ENCODE results near the gene MICA.
A peak's percentile ranks its signal among the peaks of the same experiment; 100 is the strongest.
"Not testable (repeated sequence)": the region's sequence is repeated elsewhere in the genome, so short reads cannot be mapped to it uniquely, and the experiment has no call there.

The MICA gene

DNA sequence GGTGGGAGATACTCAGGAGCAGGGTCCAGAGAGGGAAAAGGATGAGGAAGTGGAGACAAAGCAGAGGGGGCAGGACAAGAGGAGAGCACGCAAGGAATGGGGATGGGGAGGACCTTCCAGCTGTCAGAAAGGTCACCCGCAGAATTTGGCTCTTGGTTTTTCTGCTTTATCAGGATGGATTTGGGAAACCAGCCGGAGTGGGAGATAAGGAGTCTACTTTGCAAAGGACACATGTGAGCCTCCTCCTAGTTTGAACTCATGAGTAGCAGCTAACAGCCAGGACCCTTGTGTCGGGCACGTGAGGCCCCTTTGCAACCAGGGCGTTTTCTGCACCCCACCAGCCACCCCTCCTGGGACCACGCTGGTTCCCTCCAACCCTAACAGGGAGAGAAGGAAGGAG is 7.6 kb upstream of the MICA start:
- DNase-seq (ENCODE audit: low spot score): no peak
- TF ChIP-seq, protein P1, sequence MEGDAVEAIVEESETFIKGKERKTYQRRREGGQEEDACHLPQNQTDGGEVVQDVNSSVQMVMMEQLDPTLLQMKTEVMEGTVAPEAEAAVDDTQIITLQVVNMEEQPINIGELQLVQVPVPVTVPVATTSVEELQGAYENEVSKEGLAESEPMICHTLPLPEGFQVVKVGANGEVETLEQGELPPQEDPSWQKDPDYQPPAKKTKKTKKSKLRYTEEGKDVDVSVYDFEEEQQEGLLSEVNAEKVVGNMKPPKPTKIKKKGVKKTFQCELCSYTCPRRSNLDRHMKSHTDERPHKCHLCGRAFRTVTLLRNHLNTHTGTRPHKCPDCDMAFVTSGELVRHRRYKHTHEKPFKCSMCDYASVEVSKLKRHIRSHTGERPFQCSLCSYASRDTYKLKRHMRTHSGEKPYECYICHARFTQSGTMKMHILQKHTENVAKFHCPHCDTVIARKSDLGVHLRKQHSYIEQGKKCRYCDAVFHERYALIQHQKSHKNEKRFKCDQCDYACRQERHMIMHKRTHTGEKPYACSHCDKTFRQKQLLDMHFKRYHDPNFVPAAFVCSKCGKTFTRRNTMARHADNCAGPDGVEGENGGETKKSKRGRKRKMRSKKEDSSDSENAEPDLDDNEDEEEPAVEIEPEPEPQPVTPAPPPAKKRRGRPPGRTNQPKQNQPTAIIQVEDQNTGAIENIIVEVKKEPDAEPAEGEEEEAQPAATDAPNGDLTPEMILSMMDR (IDR thresholded peaks at IDR 0.05; ENCODE audit: extremely low read depth, missing control alignments): no peak

DNA sequence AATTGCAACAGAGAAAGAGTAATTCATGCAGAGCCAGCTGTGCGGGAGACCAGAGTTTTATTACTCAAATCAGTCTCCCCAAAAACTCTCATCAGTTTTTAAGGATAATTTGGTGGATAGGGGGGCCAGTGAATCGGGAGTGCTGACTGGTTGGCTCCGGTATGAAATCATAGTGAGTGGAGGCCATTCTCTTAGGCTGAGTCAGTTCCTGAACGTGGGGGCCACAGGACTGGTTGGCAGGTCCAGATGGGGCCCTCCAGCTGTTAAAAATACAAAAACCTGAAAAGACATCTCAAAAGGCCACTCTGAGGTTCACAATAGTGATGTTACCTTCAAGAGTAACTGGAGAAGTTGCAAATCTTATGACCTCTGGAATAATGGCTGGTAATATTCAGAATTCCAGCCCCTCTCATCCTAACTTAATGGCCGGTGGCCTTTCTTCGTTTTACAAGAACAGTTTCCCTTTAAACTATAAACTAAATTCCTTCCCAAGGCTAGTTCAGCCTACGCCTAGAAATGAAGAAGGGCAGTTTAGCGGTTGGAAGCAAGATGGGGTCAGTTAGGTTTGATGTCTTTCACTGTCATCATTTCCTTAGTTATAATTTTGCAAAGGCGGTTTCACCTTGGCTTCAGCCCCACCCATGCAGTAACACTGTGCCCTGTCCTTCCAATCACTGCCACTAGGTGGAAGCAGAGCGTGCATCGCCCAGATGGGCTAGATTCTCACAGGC is 6.8 kb upstream of the MICA start:
- TF ChIP-seq, protein P1 (IDR thresholded peaks at IDR 0.05; ENCODE audit: extremely low read depth, missing control alignments): peak; percentile 80
- peak; percentile 75 for DNase-seq (ENCODE audit: low spot score)

DNA sequence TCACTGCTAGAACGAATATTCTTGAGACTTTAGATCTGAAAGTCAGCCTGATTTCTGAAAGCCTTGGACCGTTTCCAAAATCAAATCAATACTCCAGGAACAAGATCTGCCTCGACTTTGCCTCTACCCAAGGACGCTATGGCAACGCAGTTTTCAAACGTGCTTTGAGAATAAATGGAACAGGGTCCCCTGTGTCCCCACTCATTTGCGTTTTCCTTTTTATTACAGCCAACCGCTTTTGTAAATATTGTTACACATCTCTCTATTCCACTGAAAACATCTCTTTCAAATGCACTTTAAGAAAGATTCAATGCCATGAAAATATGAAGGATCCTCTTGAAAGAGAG is 6.3 kb upstream of the MICA start:
- not testable (repeated sequence) for DNase-seq (ENCODE audit: low spot score)

DNA sequence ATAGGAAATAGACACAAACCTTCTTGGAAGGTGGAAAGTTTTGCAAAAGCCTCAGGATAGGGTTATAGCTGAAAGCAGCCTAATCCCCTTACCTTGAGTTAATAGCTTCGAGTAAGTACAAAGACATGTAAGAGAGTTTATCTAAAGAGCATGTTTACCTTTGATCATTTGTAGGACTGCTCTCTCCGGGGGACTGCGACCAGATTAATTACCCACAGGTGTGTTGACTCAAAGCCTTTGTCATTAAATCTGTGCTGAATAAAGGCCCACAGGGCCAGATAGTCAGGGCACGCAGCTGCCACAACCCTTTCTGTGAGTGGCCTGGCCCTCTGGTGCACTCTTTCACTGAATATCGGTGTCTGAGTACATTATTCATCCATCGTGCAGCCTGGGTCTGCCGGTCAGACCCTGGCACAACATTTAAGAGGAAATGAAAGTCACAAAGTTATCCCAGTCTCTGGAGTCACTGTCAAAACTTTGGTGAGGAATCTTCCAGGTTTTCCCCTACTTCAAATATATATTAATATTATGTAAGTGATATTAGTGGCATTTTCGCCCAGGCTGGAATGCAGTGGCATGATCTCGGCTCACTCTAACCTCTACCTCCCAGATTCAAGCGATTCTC is 5.4 kb upstream of the MICA start:
- DNase-seq (ENCODE audit: low spot score): no peak
- TF ChIP-seq, protein P1 (IDR thresholded peaks at IDR 0.05; ENCODE audit: extremely low read depth, missing control alignments): no peak

DNA sequence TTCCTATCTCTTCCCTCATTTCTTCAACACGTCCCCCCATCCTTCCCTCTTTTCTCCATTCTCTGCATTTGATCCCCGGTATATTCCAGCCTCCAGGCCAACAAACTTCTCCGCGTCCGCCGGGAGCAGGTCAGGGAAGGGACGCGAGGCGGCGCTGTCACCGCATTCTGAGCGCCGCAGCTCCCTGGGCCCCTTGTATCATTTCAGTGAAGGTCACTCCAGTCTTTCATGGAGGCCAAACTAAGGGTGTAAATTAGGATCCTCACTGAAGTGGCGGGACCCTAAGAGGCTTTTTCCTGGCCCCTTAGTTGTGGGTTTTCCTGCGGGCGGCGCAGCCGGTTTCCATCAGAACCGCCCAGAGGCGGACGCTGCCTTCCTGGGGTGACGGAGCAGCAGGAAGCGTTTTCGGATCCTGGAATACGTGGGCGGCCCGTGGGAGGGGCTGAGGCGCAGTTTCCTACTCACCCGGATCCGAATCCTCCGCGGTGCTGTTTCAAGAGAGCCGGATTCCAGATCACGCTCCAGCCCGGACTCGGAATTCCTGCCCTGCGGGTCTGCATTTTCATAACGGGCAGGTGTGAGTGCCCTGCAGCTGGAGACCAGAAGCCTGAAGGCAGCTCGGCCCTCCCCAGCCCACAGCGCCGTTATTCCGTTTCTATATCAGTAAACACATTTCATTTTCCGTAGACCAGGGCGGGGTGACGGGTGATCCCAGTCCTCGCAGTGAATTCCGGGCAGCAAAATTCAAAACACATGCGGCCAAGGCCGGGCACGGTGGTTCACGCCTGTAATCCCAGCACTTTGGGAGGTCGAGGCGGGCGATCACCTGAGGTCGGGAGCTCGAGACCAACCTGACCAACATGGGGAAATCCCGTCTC is 3.6 kb upstream of the MICA start:
- DNase-seq (ENCODE audit: low spot score): peak; percentile 69
- TF ChIP-seq, protein P1 (IDR thresholded peaks at IDR 0.05; ENCODE audit: extremely low read depth, missing control alignments): peak; percentile 94

DNA sequence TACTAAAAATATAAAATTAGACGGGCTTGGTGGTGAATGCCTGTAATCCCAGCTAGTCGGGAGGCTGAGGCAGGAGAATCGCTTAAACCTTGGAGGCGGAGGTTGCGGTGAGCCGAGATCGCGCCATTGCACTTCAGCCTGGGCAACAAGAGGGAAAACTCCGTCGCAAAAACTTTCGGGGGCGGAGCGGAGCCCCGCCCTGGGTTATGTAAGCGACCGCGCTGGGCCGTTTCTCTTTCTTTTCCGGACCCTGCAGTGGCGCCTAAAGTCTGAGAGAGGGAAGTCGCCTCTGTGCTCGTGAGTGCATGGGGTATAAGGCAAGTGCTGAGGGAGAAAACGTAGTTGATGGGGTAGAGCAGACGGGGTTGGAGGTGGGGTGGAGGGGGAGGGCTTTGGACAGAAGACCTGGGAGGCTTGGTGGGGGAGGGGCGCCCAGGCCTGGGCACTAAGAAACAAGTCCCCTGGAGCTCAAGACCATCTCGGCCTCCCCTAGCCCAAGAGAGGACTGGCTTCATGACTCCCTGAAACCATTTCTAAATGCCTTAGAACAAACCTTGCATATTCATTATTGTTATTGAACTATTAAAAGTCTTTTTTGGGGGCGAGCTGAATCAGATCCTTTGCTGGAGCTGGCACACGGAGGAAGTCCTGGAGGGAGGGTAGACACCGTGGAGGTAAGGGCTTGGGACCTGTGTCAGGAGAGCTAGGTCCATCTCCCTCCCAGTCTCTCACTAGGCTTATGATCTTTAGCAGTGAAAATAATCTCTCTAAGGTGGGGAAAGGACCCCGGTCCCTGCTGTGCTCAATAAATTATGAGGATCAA is 2.7 kb upstream of the MICA start:
- DNase-seq (ENCODE audit: low spot score): peak; percentile 78
- TF ChIP-seq, protein P1 (IDR thresholded peaks at IDR 0.05; ENCODE audit: extremely low read depth, missing control alignments): no peak

DNA sequence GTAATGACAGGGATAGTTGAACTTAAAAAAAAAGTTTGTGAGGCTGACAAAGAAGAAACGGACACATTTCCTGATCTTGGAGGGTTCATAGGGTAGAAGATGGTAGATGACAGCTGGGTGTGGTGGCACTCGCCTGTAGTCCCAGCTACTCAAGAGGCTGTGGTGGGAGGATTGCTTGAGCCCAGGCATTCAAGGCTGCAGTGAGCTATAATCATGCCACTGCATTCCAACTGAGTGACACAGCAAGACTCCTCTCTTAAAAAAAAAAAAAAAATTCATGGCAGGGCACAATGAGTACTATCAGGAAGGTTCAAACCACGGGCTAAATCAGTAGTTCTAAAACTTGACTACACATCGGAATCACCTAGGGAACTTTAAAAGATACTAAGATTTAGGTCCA is 2.0 kb upstream of the MICA start:
- DNase-seq (ENCODE audit: low spot score): no peak
- TF ChIP-seq, protein P1 (IDR thresholded peaks at IDR 0.05; ENCODE audit: extremely low read depth, missing control alignments): no peak
